ENCODE results near the gene UST. TPM values are rescaled to one million over a fixed set of nuclear protein-coding genes. Genes with fewer than 3 reads are reported as not detected.
"Not testable (repeated sequence)": the region's sequence is repeated elsewhere in the genome, so short reads cannot be mapped to it uniquely, and the experiment has no call there.

UST gene
- total RNA-seq, 1 experiment from 2014 or later = 0.37 TPM

DNA sequence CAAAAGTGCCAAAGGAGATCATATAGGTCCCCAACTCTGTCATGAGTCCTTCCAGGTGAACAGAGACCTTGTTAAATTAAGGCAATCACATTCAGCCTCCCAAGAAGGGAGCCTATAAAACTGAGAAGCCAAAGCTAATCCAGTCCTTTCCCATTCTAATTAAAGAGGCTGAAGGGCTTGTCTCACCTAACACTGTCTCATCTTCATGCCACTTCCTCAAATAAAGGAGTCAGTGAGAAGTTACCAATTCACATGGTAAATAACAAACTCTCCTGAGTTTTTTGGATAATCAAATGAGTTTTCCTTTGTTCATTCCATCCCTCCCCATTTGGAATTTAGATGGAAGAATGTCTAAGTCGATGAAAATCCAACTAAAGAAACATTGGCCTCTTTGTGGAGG is 242.8 kb downstream of the UST start:
- in situ Hi-C loops (cut with HindIII; ENCODE audit: low pct_unique_long_range_greater_than_20kb, low sequenced_read_pairs) = no loop called here
- no peak for DNase-seq (ENCODE audit: low read depth)

DNA sequence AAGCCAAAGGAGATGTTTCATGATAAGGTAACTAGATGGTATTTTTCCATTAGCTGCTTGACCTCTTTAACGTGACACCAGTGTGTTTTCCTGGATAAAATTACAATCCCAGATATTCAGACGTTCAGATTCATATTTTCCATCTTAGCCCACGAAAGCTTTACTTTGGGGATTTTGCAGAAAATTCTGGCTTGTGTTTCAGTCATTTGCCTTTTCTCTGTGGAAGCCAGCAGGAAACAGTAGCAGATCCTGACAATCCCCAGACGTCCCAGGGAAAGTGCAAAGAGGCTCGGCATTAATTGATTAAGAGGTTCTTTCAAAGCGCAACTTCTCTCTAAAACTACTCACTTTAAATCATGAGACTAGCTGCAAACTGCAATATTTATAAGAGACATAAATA is 243.6 kb downstream of the UST start:
- no peak for DNase-seq (ENCODE audit: low read depth)
- in situ Hi-C loops (cut with HindIII; ENCODE audit: low pct_unique_long_range_greater_than_20kb, low sequenced_read_pairs) = no loop called here

DNA sequence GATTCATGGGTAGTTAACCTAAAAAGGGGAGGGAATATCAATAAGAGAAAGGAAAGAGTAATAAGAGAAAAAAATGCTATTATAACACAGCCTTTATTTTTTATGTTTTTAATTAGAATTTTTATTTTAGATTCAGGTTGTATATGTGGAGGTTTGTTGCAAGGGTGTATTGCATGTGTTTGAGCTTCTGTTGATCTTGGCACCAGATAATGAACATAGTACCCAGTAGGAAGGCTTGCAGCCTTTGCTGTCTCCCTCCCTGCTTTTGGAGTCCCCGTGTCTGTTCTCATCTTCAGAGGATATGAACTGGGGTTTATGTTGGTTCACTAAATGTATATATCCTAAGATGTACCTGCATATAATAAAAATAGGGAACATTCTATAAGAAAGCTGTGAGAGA is 250.0 kb downstream of the UST start:
- no peak for DNase-seq (ENCODE audit: low read depth)
- in situ Hi-C loops (cut with HindIII; ENCODE audit: low pct_unique_long_range_greater_than_20kb, low sequenced_read_pairs) = no loop called here

DNA sequence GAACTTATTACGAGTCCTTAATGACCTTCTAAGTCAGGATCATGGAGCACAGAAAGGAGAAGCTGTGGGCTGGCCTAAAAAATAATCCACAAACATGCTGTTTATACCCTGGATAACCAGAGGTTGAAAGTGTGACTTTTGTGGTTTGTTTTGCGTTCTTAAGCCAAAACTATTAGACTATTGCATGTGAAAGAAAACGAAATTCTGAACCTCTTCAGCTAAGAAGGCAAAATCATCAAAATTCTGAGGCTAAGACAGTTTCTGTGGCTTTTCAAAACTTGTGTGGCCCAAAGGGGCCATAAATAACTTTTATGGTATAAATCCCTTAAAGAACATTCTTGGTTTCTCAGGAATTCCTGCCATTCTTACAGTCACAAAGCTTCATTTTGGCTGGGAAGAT is 251.0 kb downstream of the UST start:
- in situ Hi-C loops (cut with HindIII; ENCODE audit: low pct_unique_long_range_greater_than_20kb, low sequenced_read_pairs) = no loop called here
- no peak for DNase-seq (ENCODE audit: low read depth)

DNA sequence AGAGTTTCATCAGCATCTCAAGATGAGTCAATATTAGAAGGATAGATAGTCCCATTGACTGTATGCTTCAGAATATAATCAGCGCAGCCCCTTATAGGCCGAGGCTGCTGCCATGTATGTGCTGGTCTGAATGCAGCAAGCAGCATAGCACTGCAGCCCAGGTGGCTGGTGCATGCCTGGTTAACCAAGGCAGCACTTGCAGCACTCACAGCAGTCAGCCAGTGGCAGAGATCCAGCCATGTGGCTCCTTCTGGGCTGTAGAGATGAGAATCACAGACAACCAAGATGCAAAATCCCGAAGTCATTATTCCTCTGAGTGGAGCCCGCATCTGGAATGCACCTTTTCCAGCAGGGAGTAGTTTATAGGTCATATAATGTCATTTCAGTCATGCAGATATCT is 251.9 kb downstream of the UST start:
- in situ Hi-C loops (cut with HindIII; ENCODE audit: low pct_unique_long_range_greater_than_20kb, low sequenced_read_pairs) = no loop called here
- DNase-seq (ENCODE audit: low read depth) = no peak

DNA sequence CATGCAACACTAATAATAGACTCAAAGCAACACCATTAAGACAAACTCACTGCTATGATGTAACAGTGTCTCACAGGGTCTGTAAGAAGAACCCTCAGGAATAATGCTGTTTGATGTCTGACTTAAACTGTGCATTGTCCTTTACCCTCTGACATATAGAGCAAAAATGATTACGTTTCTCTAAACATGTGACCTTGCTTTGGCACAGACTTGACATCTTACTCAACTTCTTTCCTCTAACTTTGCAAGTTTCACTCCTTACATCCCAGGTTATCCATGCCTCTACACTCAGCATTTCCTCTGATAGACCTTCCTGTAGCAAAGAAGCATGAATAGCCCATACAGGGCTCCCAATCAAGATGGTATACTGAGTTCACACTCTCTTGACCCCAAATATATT is 252.7 kb downstream of the UST start:
- DNase-seq (ENCODE audit: low read depth) = no peak
- in situ Hi-C loops (cut with HindIII; ENCODE audit: low pct_unique_long_range_greater_than_20kb, low sequenced_read_pairs) = no loop called here

DNA sequence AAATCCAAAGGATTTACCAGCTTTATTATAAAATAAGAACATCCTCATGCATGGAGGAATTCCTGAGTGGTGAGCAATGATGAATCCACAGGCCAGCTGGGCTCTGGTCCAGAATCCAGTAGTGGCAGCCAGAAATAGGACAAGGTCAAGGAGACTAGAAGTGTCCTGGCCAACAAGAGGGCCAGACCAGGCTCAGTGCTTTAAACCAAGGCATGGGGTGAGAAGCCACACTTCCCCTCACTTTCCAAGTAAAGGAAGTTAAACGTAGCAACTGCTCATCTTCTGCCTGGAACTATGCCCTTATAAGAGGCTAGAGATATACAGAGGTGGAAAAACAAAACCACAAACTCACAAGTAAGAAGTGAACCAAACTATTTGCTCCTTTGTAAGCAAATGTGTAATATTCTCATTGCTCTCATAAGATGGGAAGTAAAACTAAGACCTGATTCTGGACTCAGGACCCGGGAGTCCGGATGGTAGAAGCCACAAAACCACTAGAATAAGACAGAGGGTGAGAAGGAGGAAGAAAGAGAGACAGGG is 253.2 kb downstream of the UST start:
- in situ Hi-C loops (cut with HindIII; ENCODE audit: low pct_unique_long_range_greater_than_20kb, low sequenced_read_pairs) = no loop called here
- peak; percentile 34 for DNase-seq (ENCODE audit: low read depth)

DNA sequence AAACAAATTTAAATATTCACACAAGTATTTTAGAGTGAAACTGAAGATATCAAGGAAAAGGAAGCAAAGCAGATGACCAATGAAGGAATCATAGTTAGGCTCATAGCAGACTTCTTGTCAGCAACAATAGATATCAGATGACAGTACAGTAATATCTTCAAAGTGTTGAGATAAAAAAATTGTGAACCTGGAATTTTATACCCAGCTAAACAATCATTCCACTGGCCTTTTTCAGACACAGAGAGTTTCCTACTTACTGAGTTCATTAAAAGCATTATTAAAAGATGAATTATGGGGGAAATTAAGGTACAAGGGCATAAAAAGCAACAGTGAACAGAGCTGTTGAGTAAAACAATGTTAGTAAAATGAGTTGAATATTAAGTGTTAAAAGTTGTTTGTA is 254.6 kb downstream of the UST start:
- no peak for DNase-seq (ENCODE audit: low read depth)
- in situ Hi-C loops (cut with HindIII; ENCODE audit: low pct_unique_long_range_greater_than_20kb, low sequenced_read_pairs) = no loop called here

DNA sequence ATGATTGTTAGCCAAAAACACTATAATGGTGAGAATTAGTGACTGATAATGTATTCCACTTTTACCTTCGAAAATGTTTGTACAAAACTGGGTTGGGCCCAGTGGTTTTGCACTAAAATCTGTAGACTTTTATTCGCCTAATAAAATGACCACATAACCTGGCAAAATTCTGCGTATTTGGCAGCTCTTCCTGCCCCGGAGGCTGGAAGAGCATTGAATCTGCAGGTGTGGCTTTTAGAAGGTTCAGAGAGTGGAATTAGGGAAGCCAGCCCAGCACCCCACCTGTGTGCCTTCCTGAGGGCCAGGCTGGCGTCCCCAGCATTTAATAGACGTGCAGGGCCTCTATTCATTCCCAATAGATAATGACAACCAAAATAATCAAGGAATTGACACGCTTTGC is 256.7 kb downstream of the UST start:
- in situ Hi-C loops (cut with HindIII; ENCODE audit: low pct_unique_long_range_greater_than_20kb, low sequenced_read_pairs) = no loop called here
- DNase-seq (ENCODE audit: low read depth) = no peak

DNA sequence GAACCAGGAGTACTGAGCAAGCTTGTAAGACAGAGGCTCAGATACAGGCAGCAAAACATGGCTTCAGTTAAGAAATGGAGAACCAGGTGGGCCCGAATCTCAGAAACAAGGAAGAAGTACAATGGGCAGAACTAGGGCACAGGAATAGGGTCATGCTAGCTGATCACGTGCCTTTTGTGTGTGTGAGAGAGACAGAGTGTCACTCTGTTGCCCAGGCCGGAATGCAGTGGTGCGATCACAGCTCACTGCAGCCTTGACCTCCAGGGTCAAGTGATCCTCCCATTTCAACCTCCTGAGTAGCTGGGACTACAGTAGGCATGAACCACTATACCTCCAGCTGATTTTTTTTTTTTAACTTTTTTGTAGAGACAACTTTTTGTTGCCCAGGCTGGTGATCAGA is 257.8 kb downstream of the UST start:
- in situ Hi-C loops (cut with HindIII; ENCODE audit: low pct_unique_long_range_greater_than_20kb, low sequenced_read_pairs) = no loop called here
- no peak for DNase-seq (ENCODE audit: low read depth)

DNA sequence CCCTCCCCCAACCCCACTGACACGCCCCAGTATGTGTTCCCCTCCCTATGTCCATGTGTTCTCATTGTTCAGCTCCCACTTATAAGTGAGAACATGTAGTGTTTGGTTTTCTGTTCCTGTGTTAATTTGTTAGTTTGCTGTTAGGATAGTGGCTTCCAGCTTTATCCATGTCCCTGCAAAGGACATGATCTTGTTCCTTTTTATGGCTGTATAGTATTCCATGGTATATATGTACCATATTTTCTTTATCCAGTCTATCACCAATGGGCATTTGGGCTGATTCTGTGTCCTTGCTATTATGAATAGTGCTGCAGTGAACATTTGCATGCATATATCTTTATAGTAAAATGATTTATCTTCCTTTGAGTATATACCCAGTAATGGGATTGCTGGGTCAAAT is 259.4 kb downstream of the UST start:
- DNase-seq (ENCODE audit: low read depth); in situ Hi-C loops (cut with HindIII; ENCODE audit: low pct_unique_long_range_greater_than_20kb, low sequenced_read_pairs): not testable (repeated sequence)

DNA sequence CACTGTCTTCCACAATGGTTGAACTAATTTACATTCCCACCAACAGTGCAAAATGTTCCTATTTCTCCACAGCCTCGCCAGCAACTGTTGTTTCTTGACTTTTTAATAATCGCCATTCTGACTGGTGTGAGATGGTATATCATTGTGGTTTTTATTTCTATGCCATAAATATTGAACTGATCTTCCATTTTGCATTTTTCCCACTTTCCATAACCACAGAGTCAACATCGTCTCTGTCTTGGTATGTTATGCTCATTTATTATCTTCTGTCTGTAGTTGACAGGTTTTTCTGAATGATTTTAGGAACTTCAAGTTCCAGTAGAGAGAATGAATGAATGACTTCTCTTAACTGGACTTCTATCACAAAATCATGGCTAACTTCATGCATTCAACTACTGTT is 259.8 kb downstream of the UST start:
- in situ Hi-C loops (cut with HindIII; ENCODE audit: low pct_unique_long_range_greater_than_20kb, low sequenced_read_pairs) = no loop called here
- no peak for DNase-seq (ENCODE audit: low read depth)

DNA sequence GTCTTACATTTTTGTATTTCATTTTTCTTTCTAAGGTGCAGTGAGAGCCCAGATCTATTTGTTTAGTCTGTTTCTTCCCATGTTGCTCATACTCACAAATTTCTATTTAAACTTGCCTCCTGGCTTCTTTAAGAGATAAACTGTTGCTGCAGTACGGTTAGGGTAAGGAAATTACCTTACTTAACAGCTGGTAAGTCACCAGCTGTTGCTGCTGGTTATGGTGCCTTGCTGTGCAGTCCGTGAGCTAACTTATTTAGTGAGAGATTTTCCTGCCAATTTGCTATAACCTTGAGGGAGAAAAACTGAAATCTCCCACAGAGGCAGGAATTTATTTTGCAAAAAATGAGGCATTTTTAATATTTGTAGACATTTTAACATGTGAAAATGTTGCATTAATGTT is 261.0 kb downstream of the UST start:
- in situ Hi-C loops (cut with HindIII; ENCODE audit: low pct_unique_long_range_greater_than_20kb, low sequenced_read_pairs) = no loop called here
- DNase-seq (ENCODE audit: low read depth) = no peak

DNA sequence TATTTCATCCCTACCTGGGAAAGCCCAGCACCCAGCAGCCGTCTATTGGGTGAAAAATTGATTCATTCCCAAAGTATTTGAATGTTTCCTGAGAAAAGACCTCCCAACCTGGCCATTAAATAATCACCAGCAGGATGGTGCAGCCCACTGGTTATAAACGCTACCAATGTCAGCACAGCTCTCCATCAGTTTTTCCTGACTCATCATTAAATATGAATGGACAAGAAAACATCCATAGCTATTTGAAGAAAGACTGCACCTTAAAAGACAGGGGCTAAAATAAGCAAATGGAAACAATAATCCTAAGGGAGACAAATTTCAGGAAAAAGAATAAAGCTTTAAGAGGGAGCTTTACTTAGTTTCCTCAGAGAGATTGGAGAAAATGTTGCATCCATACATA is 261.9 kb downstream of the UST start:
- no peak for DNase-seq (ENCODE audit: low read depth)
- in situ Hi-C loops (cut with HindIII; ENCODE audit: low pct_unique_long_range_greater_than_20kb, low sequenced_read_pairs) = no loop called here

DNA sequence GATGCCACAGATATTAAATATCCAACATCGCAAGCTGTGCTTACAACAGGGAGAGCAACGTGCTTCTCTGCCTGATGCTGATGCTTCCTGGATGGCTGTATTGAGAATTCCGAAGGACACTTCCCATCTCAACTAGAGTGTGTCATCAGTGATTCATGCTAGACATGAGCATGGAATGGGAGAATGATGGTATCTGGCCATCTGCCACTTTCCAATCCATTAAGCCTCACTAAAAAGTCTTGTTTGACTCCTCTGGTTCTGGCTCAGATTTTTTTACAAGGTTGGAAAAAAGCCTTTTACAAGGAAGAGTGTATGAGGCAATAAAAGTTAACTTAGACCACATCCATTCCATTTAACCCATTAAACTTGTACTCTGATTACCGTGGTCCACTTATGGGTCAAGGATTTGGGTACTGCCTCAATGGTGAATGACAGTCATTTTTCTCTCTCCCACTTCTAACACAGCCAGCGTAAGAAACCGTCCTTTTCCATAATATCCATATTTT is 265.3 kb downstream of the UST start:
- in situ Hi-C loops (cut with HindIII; ENCODE audit: low pct_unique_long_range_greater_than_20kb, low sequenced_read_pairs) = no loop called here
- DNase-seq (ENCODE audit: low read depth) = peak; percentile 72

DNA sequence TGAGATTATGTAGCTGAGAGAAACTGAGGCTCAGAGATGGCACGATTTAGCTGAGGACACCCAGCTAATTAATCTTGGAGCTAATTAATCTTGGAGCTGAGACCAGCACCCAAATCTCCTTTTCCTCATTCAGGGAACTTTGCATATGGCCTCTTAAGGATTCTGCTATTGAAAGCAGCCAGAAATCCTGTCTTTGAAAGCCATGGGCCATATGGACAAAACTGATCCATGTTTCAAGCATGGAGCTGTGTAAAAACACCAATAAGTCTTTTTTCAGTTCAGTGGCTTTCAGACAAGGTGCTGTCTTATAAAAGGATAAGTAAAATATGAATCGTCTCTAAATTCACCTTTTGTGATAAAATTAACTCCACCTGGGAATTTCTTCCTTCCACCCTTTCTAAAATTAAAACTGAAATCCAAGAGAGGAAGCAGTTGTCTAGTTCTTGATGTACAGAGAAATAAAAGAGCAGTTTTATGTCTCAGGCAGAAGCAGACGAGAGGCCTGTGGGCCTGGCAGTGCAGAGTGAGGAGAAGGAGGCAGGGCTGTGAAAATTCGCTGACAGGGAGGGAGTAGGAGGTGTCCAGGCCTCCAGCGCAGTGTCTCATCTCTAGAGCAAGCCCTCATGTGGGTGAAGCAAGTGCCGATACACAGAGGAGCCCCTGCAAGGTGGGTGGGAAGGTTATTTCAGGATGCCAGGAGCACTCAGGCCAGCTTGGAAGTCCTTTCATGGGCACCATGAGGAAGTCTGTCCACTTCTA is 266.9 kb downstream of the UST start:
- in situ Hi-C loops (cut with HindIII; ENCODE audit: low pct_unique_long_range_greater_than_20kb, low sequenced_read_pairs) = no loop called here

DNA sequence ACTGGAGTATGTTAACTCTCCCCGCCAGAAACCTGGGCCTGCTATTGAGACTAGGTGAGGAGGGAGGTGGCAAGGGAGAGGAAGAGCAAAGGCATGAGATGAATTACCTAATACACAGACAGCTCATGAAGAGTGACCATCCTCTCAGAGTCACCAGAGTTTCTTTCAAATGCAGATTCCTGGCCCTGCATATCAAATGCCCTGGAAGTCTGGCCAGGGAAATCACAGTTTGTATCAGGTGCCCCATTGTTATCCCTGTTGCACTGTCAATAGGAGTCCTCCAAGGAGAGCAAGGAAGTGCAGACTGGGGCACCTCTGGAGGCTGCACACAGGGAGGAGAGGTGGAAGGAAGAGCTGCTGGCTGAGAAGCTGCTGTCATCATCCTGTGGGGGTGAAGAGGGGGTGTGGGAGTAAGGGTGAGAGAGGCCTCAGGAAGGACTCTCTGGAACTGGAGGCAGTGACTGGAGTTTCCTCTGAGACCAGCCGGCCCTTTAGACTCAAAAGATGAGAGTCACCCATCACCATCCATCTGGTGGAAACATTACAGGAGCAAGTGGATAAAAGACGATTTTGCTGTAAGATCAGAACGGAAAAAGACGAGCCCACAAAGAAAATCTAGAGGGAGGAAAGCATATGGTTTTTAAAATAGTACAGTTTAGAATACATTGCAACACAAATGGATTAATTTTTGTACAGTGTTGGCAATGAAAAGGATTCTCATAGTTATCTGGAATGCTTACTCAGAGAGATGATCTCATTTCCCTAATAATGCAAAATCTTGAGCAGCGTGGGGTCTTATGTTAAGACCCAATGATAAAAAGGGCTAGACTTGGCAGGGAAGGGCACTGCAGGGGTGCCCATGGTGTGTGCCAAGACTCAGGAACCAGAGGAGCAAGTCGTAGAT is 268.1 kb downstream of the UST start:
- no peak for DNase-seq (ENCODE audit: low read depth)
- in situ Hi-C loops (cut with HindIII; ENCODE audit: low pct_unique_long_range_greater_than_20kb, low sequenced_read_pairs) = no loop called here

More for the DNA sequence above, 266.9 kb downstream of the UST start:
- DNase-seq (ENCODE audit: low read depth) = no peak

DNA sequence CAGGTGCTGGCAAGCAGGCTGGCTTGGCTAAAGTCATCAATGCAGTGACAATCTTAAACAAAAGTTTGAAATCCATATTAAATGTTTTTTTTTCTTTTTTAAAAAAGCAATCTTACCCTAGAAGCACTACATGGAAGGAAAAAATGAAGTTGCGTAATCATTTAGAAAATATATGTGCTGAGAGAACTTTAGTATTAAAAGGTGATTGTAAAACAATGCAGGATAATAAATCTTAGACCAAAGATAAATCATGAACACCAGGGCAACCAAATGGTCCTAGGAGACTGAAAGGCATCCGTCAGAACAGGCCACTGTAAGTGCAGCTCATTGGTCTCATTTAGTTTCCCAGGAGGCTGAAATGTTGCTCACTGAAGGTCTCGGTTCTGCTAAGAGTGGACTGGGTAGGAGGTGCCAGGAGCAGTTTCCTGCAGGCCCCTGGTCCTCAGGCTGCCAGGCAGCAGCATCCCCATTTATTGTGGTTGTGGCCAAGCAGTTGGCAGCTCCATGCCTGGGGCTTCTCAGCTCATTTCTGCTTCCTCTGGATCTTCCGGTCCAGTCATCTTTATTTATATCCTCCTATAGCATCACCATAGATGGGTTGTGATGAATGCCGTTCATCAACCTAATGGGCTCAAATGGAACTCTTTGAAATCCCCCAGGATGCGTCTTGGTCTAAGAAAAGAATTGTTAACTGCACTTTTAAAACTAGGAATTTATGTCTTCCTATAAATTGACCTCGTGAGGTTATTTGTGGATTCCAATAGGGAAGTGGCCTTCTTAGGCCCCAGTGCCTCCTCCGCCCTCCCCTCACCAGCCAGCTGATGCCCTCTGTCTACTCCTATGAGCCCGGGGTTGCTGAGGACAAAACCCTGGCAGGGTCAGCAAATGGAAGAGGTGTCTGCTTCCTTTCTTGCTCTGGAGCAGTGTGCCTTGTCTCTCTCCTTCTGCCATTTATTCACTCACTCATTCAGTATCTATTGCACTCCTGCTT is 269.0 kb downstream of the UST start:
- in situ Hi-C loops (cut with HindIII; ENCODE audit: low pct_unique_long_range_greater_than_20kb, low sequenced_read_pairs) = no loop called here
- no peak for DNase-seq (ENCODE audit: low read depth)

All from Caki2 (cell line).